Thyroid gland (tissue), 4 donors: ENCODE measurements around the gene CENPN. TPM values are rescaled to one million over a fixed set of nuclear protein-coding genes. Genes with fewer than 3 reads are reported as not detected.

Source experiments
- DNase-seq, 2 donors: peaks; one replicate each; pipeline ENCODE4 v3.0.0-alpha.2; 2019
- H3K27ac ChIP-seq, 3 donors: fragments of 200-600 bp; sonication (generic); 1 replicate in 2 of 3; 2 replicates in 1 of 3; pipeline ENCODE4 v1.5.1; 2016 to 2019; ENCODE audit warnings: mild to moderate bottlenecking in 1 of 3, moderate library complexity in 1 of 3
- H3K27me3 ChIP-seq: fragments of 200-600 bp; sonication (generic); one replicate; pipeline ENCODE4 v1.5.1; 2019
- H3K36me3 ChIP-seq, 2 donors: fragments of 200-600 bp; sonication (generic); one replicate each; pipeline ENCODE4 v1.5.1; 2016 to 2019
- H3K4me1 ChIP-seq, 2 donors: fragments of 200-600 bp; sonication (generic); one replicate each; pipeline ENCODE4 v1.5.1; 2017 to 2019
- H3K4me3 ChIP-seq, 3 donors: fragments of 200-600 bp; sonication (generic); replicated peaks in 1 of 3; 1 replicate in 2 of 3; 2 replicates in 1 of 3; pipeline ENCODE4 v1.5.1; 2016; ENCODE audit warnings: mild to moderate bottlenecking in 1 of 3
- H3K9me3 ChIP-seq: fragments of 200-600 bp; sonication (generic); one replicate; pipeline ENCODE4 v1.5.1; 2017
- POLR2A ChIP-seq, 2 donors: fragments of 450-650 bp; IDR thresholded peaks; one replicate each; pipeline ENCODE4 v1.6.1; 2017; ENCODE audit warnings: antibody characterized with exemption in 2 of 2, mild to moderate bottlenecking in 2 of 2, moderate library complexity in 1 of 2
- WGBS, 2 donors: methylation state at CpG; one replicate each; pipeline ENCODE4 v1.1.5; 2017; 5-methylcytosine and 5-hydroxymethylcytosine counted together
- intact Hi-C: fragments of 100-400 bp; cut with DNase I; formaldehyde crosslinking; loops from one replicate; pipeline ENCODE4 v1.15.1; 2023
- total RNA-seq, 4 donors: library from RNA; depleted of rRNA; stranded (reverse); fragments of >200 nt; gene quantifications; one replicate each; pipeline ENCODE4 v1.2.3, GENCODE V29; 2016
- TF ChIP-seq, protein P1 (sequence below), 6 experiments: fragments of 200-600 bp in 3 of 6; fragments of 450-650 bp in 3 of 6; sonication (generic) in 3 of 6; IDR thresholded peaks; one replicate each; pipeline ENCODE4 v1.5.1; 2016 to 2019; ENCODE audit warnings: antibody characterized with exemption in 6 of 6, mild to moderate bottlenecking in 2 of 6, inconsistent platforms in 1 of 6, moderate library complexity in 1 of 6

CENPN gene
- total RNA-seq, 4 donors from 2014 or later = 5.8 to 14.4 (median 6.7) TPM

DNA sequence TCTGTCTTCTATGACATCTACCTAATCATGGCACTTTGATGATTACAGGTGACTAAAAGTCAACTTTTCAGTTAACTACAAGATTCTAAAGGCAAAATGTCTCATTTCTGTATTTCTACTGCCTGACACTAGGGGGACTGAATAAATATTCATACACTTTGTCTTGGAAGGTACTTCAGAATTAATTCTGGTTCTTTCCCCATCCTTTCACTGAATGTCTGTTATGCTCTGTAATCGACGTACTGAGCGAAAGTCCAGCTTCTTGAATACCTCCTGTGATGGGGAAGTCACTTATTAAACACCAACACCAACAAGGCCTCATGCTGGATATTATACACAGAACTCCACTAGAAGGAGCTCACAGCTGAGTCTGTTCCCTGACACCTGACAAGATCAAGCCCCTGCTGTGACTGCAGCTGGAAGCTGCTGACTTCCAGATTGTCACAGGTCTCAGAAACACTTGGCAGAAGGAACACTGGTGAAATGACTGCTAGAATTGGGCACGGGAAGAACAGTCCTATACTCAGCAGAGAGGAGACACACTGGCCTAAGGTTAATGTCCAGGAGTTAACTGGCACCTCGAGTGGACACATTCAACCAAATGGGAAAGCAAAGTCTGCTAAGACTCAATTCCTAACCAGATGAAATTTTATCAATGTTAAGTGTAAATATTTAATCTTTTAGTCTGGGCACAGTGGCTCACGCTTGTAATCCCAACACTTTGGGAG lies 32.2 kb upstream of the CENPN start:
- Histone ChIP-seq H3K4me3 (no peak overlapping the region), H3K27ac (no peak overlapping the region), H3K36me3 (peaks cover 2% of the 10 kb centered on the region in 2 donors), H3K9me3 (no peaks in the 10 kb centered on the region), H3K4me1 (no peaks in the 10 kb centered on the region), H3K27me3 (no peaks in the 10 kb centered on the region)
- TF ChIP-seq POLR2A (IDR thresholded peaks at IDR 0.05) = no peak
- TF ChIP-seq, protein P1, sequence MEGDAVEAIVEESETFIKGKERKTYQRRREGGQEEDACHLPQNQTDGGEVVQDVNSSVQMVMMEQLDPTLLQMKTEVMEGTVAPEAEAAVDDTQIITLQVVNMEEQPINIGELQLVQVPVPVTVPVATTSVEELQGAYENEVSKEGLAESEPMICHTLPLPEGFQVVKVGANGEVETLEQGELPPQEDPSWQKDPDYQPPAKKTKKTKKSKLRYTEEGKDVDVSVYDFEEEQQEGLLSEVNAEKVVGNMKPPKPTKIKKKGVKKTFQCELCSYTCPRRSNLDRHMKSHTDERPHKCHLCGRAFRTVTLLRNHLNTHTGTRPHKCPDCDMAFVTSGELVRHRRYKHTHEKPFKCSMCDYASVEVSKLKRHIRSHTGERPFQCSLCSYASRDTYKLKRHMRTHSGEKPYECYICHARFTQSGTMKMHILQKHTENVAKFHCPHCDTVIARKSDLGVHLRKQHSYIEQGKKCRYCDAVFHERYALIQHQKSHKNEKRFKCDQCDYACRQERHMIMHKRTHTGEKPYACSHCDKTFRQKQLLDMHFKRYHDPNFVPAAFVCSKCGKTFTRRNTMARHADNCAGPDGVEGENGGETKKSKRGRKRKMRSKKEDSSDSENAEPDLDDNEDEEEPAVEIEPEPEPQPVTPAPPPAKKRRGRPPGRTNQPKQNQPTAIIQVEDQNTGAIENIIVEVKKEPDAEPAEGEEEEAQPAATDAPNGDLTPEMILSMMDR (IDR thresholded peaks at IDR 0.05) = no peak
- no peak for DNase-seq
- WGBS, 2 donors = 91 to 98% methylated on average over 6 of the region's 6 CpGs
- intact Hi-C loops = no loop called here

DNA sequence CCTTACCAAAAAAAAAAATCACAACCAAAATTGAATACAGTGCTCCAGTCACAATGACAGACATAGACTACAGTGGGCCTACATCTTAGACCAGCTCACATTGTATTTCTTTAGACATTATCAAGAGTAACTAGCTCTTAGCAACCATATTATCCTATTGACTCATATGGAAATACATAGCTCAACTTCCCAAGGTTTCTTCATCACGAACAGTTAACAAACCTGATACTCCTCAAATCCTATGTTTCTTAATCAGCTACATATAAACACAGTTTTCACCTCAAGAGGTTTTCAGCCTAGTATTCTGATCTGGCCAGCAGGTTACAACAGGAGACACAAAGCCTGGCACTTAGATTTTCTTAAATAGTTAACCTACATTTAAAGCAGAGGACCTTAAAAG lies 30.1 kb upstream of the CENPN start:
- H3K27me3 ChIP-seq = no peaks in the 10 kb centered on the region
- 88 to 100% methylated on average over 1 of the region's 1 CpG for WGBS, 2 donors
- H3K27ac ChIP-seq = no peak overlapping the region
- TF ChIP-seq, protein P1 (IDR thresholded peaks at IDR 0.05) = no peak
- no peak for TF ChIP-seq POLR2A (IDR thresholded peaks at IDR 0.05)
- H3K4me3 ChIP-seq = no peak overlapping the region
- intact Hi-C loops = no loop called here
- DNase-seq = no peak
- peaks cover 4% of the 10 kb centered on the region in 2 donors for H3K36me3 ChIP-seq
- no peaks in the 10 kb centered on the region for H3K4me1 ChIP-seq
- no peaks in the 10 kb centered on the region for H3K9me3 ChIP-seq

DNA sequence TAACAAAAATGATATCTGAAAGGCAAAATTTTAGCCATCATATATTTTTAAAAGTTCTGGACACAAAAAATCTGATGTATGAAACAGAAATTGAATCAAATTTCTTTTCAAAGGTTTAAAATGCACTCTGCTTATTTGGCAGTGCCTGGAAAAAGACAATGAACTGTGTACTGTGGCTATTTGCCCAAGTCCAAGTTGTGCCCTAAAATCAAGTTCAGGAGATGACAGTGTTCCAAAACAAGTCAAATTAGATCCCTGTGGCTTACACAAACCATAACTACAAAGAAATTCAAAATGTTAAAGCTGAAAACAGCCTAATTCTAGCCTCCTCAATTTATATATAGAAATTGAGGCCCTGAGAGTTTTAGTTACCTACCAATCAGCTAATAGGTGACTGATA lies 25.9 kb upstream of the CENPN start:
- Histone ChIP-seq H3K27me3 (no peaks in the 10 kb centered on the region), H3K4me1 (no peaks in the 10 kb centered on the region), H3K36me3 (peaks cover 4% of the 10 kb centered on the region in 2 donors), H3K4me3 (no peak overlapping the region), H3K9me3 (no peaks in the 10 kb centered on the region), H3K27ac (no peak overlapping the region)
- intact Hi-C loops = no loop called here
- DNase-seq = no peak
- TF ChIP-seq POLR2A (IDR thresholded peaks at IDR 0.05) = no peak
- TF ChIP-seq, protein P1 (IDR thresholded peaks at IDR 0.05) = no peak

DNA sequence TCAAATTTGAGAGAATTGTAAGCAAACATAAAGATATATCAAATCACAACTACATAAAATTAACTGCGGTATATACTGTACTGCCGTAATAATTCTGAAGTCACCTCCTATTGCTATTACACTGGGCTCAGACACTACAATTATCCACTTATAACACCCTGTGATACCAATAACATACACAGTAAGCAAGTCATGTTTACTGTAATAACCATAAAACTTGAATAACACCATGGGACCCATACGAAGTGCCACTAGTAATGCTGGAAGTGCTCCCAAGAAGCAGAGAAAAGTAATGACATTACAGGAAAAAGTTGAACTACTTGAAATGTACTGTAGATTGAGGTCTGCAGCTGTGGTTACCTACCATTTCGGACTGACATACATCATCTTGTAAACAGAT lies 24.4 kb upstream of the CENPN start:
- intact Hi-C loops = no loop called here
- Histone ChIP-seq H3K9me3 (no peaks in the 10 kb centered on the region), H3K36me3 (peaks cover 4% of the 10 kb centered on the region in 2 donors), H3K27ac (no peak overlapping the region), H3K27me3 (no peaks in the 10 kb centered on the region), H3K4me3 (no peak overlapping the region), H3K4me1 (peaks cover 0 to 7% of the 10 kb centered on the region in 2 donors)
- 73 to 74% methylated on average over 4 of the region's 4 CpGs for WGBS, 2 donors
- DNase-seq = no peak
- no peak for TF ChIP-seq POLR2A (IDR thresholded peaks at IDR 0.05)
- TF ChIP-seq, protein P1 (IDR thresholded peaks at IDR 0.05) = no peak

DNA sequence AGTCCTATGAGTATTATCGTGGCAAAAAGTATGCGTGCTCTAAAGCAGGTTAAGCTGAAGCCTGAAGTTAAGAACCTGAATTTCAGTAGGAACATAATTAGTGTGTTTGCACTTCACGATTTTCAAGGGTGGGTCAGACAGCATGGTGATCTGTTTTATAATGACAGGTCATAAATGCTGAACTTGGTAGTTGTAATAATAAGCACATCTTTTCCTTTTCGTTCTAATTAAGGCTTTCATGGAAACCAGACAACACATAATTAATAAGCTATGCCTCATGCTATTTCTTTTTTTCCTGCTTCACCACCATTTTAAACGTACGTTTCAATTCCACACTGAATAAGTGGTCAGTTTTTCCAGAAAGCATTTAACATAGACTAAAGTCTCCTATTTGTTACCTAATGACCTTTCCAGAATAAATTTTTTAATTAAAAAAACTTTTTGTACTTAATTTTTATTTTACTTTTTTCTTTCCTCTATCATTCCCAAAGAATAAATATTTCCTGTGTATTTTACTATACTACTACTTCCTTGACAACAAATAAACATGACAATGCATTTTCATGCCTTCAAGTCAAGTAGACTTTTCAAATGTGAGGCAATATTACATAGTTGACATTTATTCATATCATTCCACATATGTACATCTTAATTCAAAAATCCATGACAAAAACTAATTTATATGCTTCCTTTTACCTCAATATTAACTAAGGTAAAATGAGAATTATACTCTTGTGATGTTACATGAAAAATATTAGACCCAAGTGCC lies 22.7 kb upstream of the CENPN start:
- TF ChIP-seq POLR2A (IDR thresholded peaks at IDR 0.05) = no peak
- peaks cover 0 to 10% of the 10 kb centered on the region in 2 donors for H3K4me1 ChIP-seq
- intact Hi-C loops = no loop called here
- no peaks in the 10 kb centered on the region for H3K27me3 ChIP-seq
- H3K27ac ChIP-seq = no peak overlapping the region
- peaks cover 4% of the 10 kb centered on the region in 2 donors for H3K36me3 ChIP-seq
- no peak overlapping the region for H3K4me3 ChIP-seq
- DNase-seq = no peak
- no peaks in the 10 kb centered on the region for H3K9me3 ChIP-seq
- 89 to 92% methylated on average over 6 of the region's 6 CpGs for WGBS, 2 donors
